SK-N-MC (cell line): ENCODE measurements around the gene POLG2.
A peak's percentile ranks its signal among the peaks of the same experiment; 100 is the strongest.

Experiments used
- DNase-seq: peaks from one replicate; pipeline ENCODE4 v3.0.0-alpha.2; 2011; ENCODE audit warnings: low read depth, low spot score
- H3K27ac ChIP-seq: fragments of 200-600 bp; sonication (generic); 2 replicates; pipeline ENCODE4 v1.5.1; 2016; ENCODE audit warnings: mixed run types
- H3K36me3 ChIP-seq: fragments of 200-600 bp; sonication (generic); 2 replicates; pipeline ENCODE4 v1.6.1; 2017; ENCODE audit warnings: antibody characterized with exemption, low read length, mixed read lengths; ENCODE audit not compliant: insufficient read depth
- H3K4me3 ChIP-seq: fragments of 200-600 bp; sonication (generic); 2 replicates; pipeline ENCODE4 v1.5.1; 2016
- H3K9ac ChIP-seq: fragments of 200-600 bp; sonication (generic); 2 replicates; pipeline ENCODE4 v1.8.0; 2017; ENCODE audit warnings: mixed run types, mixed read lengths; ENCODE audit not compliant: insufficient read length
- H3K9me3 ChIP-seq: fragments of 200-600 bp; sonication (generic); 2 replicates; pipeline ENCODE4 v1.6.1; 2017; ENCODE audit warnings: low read depth, mild to moderate bottlenecking, antibody characterized with exemption, low read length, moderate library complexity, mixed read lengths
- EZH2 ChIP-seq: fragments of 200-600 bp; sonication (generic); IDR thresholded peaks from one replicate; pipeline ENCODE4 v1.6.1; 2017; ENCODE audit warnings: antibody characterized with exemption
- FOXP2 ChIP-seq: optimal IDR thresholded peaks from 2 replicates; pipeline ENCODE3; 2011; ENCODE audit warnings: mild to moderate bottlenecking, moderate library complexity; ENCODE audit not compliant: insufficient read depth; ENCODE audit errors: extremely low read length, control extremely low read depth
- POLR2AphosphoS5 ChIP-seq: IDR thresholded peaks from 2 replicates; pipeline ENCODE4 v1.6.1; 2012; ENCODE audit warnings: mild to moderate bottlenecking, low read depth, low read length, borderline replicate concordance

POLG2 gene

GRCh38 chr17:64496786-64497564 lies at the start of gene POLG2:
Gene POLG2 (minus strand): TSS chr17:64497054. CDS start chr17:64496968, 86 bp downstream.
- H3K9ac ChIP-seq, result peak within 1 kb of the TSS; percentile 84
- H3K27ac ChIP-seq, result peak within 1 kb of the TSS; percentile 92
- H3K9me3 ChIP-seq, result no peaks in the 10 kb centered on the region
- peak; percentile 95 for TF ChIP-seq POLR2AphosphoS5
- TF ChIP-seq EZH2, result no peak
- no peak for TF ChIP-seq FOXP2
- peak within 1 kb of the TSS; percentile 93 for H3K4me3 ChIP-seq
- peak; percentile 52 for DNase-seq
- H3K36me3 ChIP-seq, result peaks cover 58% of the 10 kb centered on the region

GRCh38 chr17:64544742-64545141 lies 47.9 kb upstream of the POLG2 start:
- no peak overlapping the region for H3K9ac ChIP-seq
- DNase-seq, result no peak
- no peak for TF ChIP-seq EZH2
- no peak for TF ChIP-seq FOXP2
- no peak for TF ChIP-seq POLR2AphosphoS5
- no peaks in the 10 kb centered on the region for H3K9me3 ChIP-seq
- H3K4me3 ChIP-seq, result no peak overlapping the region
- no peak overlapping the region for H3K27ac ChIP-seq
- H3K36me3 ChIP-seq, result peaks cover 15% of the 10 kb centered on the region

GRCh38 chr17:64540118-64540776 lies 43.4 kb upstream of the POLG2 start:
- TF ChIP-seq POLR2AphosphoS5 (no peak), EZH2 (no peak), FOXP2 (no peak)
- Histone ChIP-seq H3K36me3 (peaks cover 41% of the 10 kb centered on the region), H3K27ac (no peak overlapping the region), H3K4me3 (no peak overlapping the region), H3K9ac (no peak overlapping the region), H3K9me3 (no peaks in the 10 kb centered on the region)
- no peak for DNase-seq

GRCh38 chr17:64538508-64539130 lies 41.8 kb upstream of the POLG2 start:
- H3K9ac ChIP-seq, result no peak overlapping the region
- H3K27ac ChIP-seq, result peak overlapping the region; percentile 65; the same call in 1 of the 2 replicates
- H3K4me3 ChIP-seq, result no peak overlapping the region
- no peaks in the 10 kb centered on the region for H3K9me3 ChIP-seq
- no peak for DNase-seq
- TF ChIP-seq FOXP2 (no peak), EZH2 (no peak), POLR2AphosphoS5 (no peak)
- peaks cover 51% of the 10 kb centered on the region for H3K36me3 ChIP-seq

GRCh38 chr17:64537488-64537887 lies 40.6 kb upstream of the POLG2 start:
- TF ChIP-seq FOXP2, result no peak
- no peak for TF ChIP-seq EZH2
- Histone ChIP-seq H3K9ac (no peak overlapping the region), H3K36me3 (peaks cover 62% of the 10 kb centered on the region), H3K9me3 (no peaks in the 10 kb centered on the region), H3K4me3 (no peak overlapping the region), H3K27ac (no peak overlapping the region)
- no peak for DNase-seq

- no peak for DNase-seq
- no peak overlapping the region for H3K27ac ChIP-seq
- peaks cover 68% of the 10 kb centered on the region for H3K36me3 ChIP-seq
- no peak overlapping the region for H3K9ac ChIP-seq
- no peak overlapping the region for H3K4me3 ChIP-seq
- TF ChIP-seq EZH2 (no peak), FOXP2 (no peak), POLR2AphosphoS5 (no peak)
- H3K9me3 ChIP-seq, result no peaks in the 10 kb centered on the region
Measured at GRCh38 chr17:64536913-64537312, 40.1 kb upstream of the POLG2 start.

GRCh38 chr17:64535357-64535756 lies 38.5 kb upstream of the POLG2 start:
- DNase-seq, result no peak
- H3K9ac ChIP-seq, result no peak overlapping the region
- no peaks in the 10 kb centered on the region for H3K9me3 ChIP-seq
- H3K36me3 ChIP-seq, result peaks cover 84% of the 10 kb centered on the region
- TF ChIP-seq EZH2 (no peak), POLR2AphosphoS5 (no peak), FOXP2 (no peak)
- no peak overlapping the region for H3K4me3 ChIP-seq
- H3K27ac ChIP-seq, result no peak overlapping the region

- Histone ChIP-seq H3K9ac (no peak overlapping the region), H3K9me3 (no peaks in the 10 kb centered on the region), H3K4me3 (no peak overlapping the region), H3K36me3 (peaks cover 95% of the 10 kb centered on the region), H3K27ac (no peak overlapping the region)
- no peak for TF ChIP-seq FOXP2
- TF ChIP-seq POLR2AphosphoS5, result no peak
- DNase-seq, result no peak
Measured at GRCh38 chr17:64534187-64534586, 37.3 kb upstream of the POLG2 start.
